EL (cell line): ENCODE measurements around the gene GATA1.

ENCODE experiments used
- DNase-seq: peaks from one replicate; pipeline ENCODE4 v3.0.0-alpha.2; 2016

Gene GATA1

GRCh38 chrX:48785540-48786214 is 713 bp upstream of the GATA1 start:
- no peak for DNase-seq

DNA sequence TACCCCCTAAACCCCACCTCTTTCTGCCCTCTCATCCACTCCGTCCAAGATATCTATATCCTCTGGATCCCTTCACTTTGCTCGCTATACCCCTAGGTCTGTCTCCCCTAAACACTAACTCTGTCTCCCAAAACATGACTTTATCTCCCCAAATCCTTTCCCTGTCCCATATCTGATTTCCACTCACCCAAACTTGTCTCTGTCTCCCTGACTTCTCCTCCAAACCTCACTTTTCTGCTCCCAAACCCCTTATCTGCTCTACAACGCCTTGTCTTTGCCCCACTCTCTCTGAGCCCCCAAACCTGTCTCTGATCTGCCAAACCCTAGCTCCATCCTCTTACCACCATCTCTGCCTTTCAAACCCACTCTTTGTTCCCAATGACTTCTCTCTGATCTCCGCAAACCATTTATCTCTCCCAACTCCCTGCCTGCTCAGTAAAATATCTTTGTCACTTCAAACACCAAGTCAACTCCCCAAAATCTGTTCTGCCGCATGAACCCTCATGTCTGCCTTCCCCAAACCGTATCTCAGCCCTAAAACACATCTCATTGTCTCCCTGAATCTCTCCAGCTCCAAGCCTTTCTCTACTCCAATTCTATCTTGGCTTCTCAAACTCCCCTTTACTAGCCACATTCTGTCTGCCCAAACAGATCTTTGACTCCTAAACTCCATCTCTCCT is 575 bp downstream of the GATA1 start:
- no peak for DNase-seq

GRCh38 chrX:48787505-48788443 is 1.4 kb downstream of the GATA1 start:
- no peak for DNase-seq

- no peak for DNase-seq
Measured at GRCh38 chrX:48789366-48790220, 3.2 kb downstream of the GATA1 start.

- DNase-seq, result no peak
Measured at GRCh38 chrX:48790477-48790876, 4.1 kb downstream of the GATA1 start.

- no peak for DNase-seq
Measured at GRCh38 chrX:48791063-48791820, 4.9 kb downstream of the GATA1 start.

GRCh38 chrX:48792219-48792618 is 5.8 kb downstream of the GATA1 start:
- no peak for DNase-seq

- DNase-seq, result no peak
Measured at GRCh38 chrX:48793935-48794334, 7.5 kb downstream of the GATA1 start.

DNA sequence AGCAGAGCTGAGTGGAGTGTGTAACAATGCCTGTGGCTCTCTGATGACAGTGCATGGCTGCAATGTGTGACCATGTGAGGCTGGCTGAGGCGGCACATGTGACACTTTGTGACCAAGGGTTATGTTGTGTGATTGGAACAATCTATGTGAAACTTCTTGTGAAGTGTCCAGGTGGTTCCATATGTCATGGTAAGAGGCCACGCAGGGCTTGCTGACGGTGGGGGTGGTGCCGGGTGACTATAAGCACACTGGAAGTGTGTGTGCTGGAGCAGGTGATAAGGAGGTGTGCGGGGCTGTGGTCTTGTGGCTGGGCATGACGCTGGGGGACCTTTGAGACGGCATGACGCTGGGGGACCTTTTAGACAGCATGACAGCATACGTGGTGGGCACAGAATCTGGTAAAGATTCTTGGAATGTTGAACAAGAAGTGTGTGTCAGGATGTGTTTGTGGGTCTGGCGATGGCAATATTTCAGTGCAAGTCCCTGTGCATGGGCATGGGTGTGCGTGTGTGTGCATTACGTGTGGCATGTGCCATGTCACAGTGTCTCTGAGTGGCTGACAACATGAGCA is 8.0 kb downstream of the GATA1 start:
- no peak for DNase-seq

DNA sequence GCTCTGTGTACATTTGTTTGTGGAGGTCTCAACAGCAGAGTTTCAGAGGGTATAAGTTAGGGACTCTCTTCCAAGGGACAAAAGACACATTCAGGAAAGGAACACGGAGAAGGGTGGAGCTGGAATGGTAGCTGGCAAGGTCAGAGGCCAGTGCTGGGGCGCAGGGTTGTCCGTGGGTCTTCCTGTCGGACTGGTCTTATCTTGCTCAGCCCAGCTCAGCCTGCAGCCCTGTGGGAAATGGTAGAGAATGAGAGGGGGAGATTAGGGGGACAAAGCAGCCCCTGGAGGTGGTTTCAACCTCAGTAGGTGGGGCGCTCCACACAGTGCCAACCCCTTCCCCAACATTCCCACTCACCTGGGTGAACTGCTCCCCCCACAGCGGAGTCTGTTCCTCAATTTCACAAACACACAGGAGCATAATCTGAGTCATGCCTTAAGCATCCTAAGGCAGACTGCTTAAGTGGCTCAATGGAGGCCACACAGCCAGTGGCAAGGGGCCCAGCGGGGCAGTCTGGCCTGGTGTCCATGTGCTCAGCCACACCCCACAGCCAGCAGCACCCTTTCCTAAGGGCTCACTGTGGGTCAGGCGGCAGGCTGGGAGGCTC is 8.6 kb downstream of the GATA1 start:
- DNase-seq, result peak; percentile 62

DNA sequence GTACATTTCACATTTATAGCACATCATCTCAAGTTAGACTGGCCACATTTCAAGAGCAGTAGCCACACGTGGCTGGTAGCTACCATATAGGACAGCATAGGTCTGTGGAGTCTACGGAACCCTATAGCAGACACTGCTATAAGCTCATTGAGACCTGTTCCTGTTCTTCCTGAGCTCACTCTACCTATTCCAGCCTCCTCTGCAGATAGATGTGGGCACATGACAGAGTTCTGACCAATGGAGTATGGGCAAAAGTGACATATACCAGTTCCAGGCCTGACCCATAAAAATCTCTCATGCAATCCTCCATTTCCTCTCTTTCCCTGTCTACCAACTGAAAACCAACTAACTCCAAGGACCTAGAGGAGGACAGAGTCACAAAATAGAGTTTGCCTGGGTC is 11.9 kb downstream of the GATA1 start:
- no peak for DNase-seq

DNA sequence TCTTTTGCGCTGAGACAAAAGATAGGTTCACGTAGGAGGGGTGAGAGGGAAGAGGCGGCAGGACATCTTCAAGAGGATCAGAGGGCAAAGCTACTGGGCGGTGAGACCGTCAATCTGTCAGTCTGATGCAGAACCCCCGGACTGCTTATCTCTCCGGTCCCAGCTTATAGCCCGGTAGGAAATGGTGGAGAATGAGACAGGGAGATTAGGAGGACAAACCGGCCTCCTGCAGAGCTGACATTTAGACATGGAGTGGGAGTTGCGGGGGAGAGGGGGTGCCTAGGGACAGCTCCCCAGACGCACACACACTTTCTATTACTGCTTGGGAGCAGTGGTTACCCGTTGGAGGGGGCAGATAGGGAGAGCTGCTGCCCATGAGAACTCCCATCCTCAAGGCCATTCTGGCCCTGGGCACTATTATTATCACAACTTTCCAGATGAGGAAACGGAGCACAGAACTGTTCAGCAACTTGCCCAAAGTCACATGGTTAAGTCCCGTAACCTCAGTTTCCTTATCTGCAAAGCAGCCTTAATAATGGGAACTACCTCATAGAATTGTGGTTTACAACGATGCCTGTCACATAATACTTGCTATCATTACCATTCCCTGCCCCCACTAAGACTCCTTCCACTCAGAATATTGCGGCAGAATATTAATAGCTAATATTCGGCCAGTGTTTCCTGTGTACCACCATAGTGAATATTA is 14.3 kb downstream of the GATA1 start:
- DNase-seq, result no peak

- DNase-seq, result peak; percentile 97
Measured at GRCh38 chrX:48801280-48802088, 15.1 kb downstream of the GATA1 start, which contains the start of gene HDAC6. Gene HDAC6, plus strand, starts transcription at chrX:48802067. Its CDS starts 626 bp downstream, at chrX:48802693.

- peak; percentile 84 for DNase-seq
Measured at GRCh38 chrX:48802089-48802904, 15.9 kb downstream of the GATA1 start.

- no peak for DNase-seq
Measured at GRCh38 chrX:48802905-48803200, 16.5 kb downstream of the GATA1 start.

DNA sequence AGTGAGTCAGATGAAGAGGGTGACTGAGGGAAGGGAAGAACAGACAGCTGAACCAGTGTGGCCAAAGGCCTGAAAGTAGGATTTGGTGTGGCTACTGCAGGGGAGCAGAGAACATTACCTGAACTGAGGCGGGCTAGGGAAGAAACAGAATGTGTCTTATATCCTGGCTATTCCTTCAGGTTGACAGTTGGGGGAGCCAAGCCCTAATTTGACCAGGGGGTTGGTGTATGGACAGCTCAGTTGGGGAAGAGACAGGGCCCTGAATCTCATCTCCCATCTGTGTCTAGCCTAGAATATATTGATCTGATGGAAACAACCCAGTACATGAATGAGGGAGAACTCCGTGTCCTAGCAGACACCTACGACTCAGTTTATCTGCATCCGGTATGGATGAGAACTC is 19.7 kb downstream of the GATA1 start:
- no peak for DNase-seq

DNA sequence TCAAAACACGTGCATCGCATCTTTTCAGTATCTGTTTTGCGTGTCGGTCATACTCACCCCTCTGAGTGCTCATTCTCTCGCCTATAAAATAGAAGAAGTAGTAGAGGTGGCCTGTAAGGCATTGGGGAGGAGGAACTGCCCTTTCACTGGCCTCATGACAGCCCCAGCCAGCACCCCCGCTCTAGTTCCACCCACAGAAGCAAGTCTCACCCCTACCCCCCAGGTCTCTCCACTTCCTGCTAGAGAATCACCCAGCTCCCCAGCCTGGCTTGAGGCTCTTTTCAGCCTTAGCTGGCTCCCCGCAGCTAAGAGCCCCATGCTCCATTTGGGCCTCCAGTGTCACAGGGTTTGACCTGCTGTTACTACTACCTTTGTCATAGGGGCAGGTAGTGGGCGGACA is 27.3 kb downstream of the GATA1 start:
- DNase-seq, result no peak

DNA sequence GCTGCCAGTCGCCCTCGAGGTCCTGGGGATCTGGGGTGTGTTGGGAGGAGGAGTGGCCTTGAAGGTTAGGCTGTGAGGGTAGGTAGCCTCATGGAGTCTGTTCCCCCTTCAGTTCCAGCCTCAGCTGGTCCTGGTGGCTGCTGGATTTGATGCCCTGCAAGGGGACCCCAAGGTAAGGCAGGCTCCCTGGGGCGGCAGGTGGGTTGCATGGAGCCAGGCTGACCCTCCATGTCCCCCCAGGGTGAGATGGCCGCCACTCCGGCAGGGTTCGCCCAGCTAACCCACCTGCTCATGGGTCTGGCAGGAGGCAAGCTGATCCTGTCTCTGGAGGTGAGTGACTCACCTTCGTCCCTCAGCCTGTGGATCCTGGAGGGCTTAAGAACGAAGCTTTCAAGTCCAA is 28.3 kb downstream of the GATA1 start:
- DNase-seq, result no peak

- no peak for DNase-seq
Measured at GRCh38 chrX:48815266-48815665, 28.9 kb downstream of the GATA1 start.
